Activated CD8-positive, alpha-beta memory T cell treated with anti-CD3 and anti-CD28 coated beads for 4 hours (primary cell): ENCODE measurements around the gene SYT8.

Experiments used
- DNase-seq, 2 donors: peaks; one replicate each; pipeline ENCODE4 v3.0.0-alpha.2; 2020; ENCODE audit warnings: low read depth in 2 of 2

The SYT8 gene

DNA sequence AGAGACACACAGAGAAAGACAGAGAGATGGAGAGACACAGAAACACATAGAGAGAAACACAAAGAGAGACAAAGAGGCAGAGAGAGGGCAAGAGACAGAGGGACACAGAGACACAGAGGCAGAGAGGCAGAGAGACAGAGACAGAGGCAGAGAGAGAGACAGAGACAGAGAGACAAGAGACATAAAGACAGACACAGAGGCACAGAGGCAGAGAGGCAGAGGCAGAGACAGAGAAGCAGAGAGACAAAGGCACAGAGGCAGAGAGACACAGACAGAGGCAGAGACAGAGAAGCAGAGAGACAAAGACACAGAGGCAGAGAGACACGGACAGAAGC, 10.3 kb downstream of the SYT8 start:
- DNase-seq = no peak

DNA sequence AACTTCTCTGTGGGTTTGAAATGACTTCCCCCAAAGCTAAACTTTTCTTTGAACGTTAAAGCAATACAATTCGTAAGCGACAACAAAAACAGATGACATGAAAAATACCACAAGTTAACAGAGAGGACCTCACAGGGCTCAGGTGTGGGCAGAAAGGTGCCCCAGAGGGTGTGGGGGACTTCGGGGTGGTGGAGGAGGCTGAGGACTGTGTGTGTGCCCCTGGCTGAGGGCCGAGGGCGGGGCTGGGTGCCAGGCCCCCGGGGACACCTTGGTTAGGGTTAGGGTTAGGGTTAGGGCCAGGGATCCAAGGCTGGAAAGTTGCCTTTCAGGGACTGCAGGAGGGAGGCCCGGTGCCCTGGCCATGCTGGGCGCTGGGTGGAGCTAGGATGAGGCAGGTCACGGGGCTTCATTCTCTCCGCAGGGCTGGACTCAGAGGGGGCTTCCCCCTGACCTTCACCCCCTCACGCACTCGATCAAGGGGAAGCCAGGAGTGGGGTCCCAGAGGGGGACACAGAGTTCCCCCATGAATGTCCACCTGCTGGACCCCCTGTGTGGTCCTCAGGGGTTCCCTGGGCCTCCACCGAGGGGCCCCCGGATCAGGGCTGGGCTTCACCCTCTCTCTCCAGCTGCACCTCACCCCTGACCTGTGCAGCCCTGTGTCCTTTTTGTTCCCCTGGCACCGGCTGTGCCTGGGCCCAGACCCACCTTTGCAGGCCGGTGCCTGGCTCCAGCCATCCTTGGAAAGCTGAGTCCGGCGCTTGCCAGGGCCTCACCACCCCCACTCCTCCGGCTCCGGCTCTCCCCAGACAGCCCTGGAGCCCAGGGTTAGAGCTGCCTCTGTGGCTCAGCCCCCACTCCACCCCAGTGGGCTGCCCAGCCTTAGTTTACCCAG, 11.0 kb downstream of the SYT8 start:
- no peak for DNase-seq

DNA sequence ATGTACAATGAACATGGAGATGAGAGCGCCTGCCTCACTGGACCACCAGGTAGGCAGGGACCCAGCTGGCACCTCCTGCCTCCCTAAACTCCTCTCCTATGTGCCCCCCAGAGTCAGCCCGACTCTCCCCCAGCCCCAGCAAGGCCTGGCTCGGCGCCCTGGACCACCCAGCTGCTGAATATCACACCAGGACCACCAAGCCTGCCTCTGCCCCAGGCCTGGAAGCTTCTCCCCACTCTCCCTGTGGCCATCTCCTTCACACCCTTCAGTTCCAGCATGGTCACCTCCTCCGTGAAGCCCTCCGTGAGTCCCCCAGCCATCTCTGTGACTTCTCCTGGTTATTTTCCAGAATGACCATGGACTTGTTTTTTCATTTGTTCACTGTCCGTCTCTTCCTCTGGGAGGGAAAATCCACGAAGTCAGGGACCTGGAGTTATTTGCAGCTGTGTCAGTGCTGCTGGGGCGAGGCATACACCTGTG, 11.7 kb downstream of the SYT8 start:
- DNase-seq = no peak

DNA sequence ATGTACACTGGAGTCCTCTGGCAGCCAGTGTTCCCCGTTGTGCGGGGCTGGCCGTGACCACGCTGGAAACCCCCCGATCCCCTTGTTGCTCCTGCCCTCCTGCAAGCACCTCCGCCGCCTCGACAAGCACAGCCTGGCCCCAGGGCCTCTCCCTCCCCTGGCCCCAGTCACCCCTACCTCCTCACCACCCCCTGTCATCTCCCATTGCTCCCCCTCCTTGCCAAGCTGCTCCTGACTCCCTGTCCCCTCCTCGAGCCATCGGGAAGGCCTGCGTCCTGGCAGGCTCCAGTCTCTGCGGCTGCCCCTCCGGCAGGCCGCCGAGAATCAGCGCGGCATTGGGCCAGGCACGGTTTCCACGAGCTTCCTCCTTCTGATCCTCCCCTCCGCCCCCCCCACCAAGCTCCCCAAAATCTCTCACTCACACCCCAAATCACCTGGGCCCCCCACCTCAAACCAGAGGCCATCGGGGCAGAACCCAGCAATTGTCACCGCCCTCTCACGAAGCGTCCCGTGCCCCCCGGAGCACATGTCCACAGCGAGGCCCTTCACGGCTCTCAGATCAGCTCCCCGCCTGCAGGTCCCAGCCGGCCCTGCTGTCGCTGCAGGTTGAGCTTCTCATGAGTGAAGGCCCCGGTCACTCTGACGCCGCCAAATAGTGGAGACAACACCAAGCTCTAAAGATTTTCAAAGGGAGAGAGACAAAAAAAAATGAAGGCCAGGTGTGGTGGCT, 12.4 kb downstream of the SYT8 start:
- no peak for DNase-seq

DNA sequence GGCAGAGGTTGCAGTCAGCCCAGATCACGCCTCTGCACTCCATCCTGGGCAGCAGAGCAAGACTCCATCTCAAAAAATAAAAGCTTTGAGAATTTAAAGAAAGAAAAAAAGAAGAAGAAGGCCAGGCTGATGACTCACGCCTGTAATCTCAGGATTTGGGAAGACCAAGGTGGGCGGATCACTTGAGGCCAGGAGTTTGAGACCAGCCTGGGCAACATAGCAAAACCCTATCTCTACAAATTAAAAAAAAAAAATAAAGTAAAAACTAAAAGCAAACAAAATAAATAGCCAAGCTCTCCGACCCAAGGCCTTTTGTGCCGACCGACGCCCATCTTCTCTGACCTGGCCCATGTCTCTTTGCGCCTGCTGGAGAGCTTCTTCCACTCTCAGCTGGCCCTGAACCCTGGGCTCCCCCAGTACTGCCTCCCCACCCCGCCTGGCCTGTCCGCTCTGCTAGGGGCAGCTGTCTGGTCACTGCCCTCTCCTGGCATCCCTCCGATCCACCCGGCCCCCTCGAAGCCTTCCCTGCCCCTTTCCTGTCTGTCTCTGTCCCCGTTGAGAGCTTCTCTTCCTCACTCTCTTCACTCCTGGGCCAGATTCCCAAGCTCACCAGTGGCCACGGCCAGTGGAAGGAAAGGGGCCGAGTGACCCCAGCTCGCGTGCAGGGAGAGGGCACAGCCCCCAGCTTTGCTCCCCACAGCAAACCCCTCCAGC, 13.3 kb downstream of the SYT8 start:
- DNase-seq = no peak

DNA sequence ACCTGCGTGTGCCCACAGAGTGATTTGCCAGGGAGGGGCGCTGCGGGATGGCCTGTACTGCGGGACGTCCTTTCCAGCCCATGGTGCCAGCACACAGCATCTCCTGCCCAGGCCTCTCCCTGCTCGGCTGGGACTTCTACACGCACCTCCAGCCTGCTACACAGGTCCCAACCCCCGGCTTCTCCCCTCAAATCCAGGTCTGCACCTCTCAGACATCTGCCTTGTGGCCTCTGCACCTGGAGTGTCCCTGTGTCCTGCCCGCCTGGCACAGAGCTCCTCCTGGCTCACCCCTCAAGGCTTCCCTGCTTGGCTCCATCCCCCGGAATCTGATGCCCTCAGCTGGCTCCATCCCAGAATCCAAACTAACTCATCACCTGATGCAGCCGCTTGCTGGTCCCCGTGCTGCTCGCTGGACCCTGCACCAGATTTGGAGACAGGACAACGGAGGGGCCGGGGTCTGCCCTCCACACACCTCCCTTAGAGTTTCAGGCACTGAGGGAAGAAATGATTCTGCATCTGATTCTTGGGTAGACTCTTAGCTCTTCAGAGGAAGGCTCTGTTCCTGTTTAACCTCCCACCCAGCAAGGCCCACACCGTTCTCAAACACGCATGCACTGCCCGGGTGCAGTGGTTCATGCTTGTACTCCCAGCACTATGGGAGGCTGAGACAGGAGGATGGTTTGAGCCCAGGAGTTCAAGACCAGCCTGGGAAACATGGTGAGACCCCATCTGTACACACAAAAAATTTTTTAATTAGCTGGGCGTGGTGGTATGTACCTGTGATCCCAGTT, 14.0 kb downstream of the SYT8 start:
- no peak for DNase-seq

DNA sequence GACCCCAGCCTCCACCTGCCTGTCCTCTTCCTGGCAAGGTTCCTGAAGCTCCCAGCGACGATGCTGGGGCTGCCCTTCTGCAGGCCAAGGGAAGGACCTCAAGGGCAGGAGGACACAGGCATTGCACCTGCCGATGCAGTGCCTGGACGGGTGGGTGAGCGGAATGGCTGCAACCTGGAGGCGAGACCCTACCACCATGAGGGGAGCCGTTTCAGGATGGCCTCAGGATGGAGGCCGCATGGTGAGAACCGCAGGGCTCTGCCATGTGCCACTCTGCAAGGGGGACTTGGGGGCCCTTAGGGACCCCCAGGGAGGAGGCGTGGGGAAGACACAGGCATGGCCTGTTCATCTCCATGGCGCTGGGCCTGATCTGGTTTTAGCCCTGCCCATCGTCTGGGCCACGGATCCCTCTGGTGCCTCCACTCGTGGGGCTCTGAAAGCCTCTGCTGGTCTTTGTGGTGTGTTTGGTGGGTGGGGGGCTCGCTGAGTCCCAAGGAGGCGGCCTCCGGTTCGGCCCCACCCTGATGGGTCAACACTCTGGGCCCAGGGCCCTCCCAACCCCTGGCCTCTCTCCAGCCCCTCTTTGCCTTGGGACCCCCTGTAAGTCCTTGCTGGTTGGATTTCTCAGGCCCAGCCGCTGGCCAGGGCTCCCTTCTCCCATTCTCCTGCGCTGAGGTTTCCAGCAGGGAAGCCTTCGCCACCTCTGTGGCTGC, 16.8 kb downstream of the SYT8 start:
- no peak for DNase-seq

DNA sequence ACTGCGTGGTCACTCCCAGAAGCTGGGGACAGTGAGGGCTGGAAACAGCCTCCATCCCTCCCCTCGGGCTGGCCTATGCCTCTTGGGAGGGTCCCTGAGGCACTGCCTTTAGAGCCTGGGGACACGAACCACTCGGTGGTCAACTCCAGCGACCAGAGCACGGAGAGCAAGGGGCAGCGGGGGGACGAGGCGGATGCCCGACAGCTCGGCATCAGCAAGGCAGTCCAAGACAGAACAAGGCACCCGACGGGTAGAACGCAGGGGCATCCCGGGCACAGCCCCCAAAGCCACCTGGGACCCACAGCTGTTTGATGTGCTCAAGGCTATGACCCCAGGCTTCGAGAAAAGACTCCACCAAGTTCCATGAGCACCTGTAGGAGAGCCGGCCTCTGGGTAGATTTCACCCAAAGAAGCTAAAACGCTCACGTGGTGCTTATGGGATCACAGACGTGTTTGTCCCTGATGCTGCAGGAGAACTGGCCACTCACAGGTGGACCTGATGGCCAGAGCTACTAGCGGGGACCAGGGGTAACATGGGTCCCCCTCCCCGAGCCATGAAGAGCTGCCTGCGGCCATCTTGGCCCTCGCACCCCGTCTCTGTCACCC, 17.6 kb downstream of the SYT8 start:
- DNase-seq = no peak

DNA sequence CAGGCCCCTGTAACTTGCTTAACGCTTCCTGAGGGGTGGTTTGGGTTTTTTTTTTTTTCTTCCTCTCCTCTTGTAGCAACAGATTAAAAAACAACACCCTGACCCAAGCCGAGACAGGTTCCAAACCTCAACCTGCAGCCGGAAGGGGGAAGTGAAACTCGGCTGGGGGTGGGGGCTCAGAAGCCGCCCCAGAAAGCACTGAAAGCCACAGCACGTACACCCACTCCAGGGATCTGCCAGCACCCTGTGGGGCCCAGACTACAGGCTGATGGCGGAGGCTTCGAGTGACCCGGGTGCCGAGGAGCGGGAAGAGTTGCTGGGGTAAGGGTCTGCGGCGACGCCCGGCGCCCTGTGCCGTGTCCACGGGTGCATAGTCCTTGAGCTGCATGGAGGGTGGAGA, 18.1 kb downstream of the SYT8 start, which contains the start of gene LSP1:
TSS of gene LSP1 (plus strand) at position 208 of the 400 bp plus-strand sequence. CDS start at position 269, 61 bp downstream.
- DNase-seq = peak; percentile 63 to 67

DNA sequence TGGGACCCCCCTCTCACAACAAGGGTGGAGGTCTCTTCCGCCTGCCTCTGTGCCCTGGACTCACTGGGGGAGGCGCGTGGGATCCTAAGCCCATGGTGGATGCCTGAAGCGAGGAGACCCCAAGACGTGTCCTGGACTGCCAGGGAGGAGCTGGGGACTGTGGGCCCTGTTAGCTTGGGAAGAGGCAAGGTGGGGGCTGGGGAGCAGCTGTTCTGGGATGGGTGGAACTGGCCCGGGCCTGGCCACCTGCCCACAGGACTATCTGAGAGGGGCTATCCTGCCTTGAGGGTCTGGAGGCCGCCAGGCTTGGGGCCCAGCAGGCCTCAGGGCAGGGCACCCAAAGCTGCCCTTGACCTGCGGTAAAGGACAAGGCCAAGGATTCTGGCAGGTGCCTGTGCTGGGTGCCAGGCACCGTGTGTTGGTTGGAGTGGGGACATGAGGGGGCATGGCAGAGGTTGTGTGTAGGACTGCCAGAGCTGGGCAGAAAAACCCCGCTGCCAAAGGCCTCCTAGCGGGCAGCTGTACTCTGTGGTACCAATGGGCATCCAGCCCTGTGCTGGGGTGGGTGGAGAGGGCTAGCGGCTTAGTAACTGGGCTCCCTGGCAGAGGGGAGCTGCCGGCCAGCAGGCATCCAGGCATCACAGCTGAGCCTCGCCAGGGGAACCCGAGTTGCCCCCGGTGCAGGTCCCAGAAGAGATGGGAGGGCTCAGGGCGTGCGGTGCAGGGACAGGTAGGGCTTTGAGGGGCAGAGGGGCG, 18.8 kb downstream of the SYT8 start:
- DNase-seq = no peak

DNA sequence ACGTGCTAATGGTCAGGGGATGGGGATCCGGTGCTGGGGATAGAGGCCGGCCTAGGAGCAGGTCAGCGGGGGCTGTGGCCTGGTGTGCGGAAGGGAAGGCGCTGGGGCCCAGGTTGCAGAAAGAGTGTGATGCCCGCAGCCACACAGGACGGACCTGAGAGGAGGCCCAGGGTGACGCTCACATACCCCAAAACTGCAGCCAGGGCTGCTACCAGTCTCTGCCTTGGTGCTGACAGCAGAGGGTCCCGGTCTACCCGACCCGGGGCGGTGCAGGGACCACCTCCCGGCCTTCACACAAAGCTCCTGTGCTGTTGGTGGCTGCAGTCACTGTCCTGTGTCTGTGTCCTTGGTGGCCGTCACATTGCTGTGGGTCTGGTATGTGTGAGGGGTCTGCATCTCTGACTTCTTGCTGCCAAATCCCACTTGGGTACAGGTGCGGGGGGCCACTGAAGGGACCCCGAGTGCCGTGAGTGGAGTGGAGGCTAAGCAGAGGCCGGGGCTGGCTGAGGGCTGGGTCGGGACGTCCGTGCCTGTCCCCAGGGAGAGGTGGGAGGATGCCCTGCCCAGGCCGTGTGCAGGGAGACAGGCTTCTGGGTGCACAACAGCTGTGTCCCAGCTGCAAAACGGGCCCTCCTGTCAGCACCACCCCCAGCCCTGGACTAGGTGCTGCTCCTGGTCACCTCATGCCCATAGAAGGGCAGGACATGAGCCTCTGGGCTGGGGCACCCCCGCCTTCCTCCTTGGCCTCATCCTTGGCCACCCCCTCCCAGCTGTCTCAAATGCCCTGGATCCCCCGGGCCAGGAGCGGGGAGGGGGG, 19.6 kb downstream of the SYT8 start:
- no peak for DNase-seq

DNA sequence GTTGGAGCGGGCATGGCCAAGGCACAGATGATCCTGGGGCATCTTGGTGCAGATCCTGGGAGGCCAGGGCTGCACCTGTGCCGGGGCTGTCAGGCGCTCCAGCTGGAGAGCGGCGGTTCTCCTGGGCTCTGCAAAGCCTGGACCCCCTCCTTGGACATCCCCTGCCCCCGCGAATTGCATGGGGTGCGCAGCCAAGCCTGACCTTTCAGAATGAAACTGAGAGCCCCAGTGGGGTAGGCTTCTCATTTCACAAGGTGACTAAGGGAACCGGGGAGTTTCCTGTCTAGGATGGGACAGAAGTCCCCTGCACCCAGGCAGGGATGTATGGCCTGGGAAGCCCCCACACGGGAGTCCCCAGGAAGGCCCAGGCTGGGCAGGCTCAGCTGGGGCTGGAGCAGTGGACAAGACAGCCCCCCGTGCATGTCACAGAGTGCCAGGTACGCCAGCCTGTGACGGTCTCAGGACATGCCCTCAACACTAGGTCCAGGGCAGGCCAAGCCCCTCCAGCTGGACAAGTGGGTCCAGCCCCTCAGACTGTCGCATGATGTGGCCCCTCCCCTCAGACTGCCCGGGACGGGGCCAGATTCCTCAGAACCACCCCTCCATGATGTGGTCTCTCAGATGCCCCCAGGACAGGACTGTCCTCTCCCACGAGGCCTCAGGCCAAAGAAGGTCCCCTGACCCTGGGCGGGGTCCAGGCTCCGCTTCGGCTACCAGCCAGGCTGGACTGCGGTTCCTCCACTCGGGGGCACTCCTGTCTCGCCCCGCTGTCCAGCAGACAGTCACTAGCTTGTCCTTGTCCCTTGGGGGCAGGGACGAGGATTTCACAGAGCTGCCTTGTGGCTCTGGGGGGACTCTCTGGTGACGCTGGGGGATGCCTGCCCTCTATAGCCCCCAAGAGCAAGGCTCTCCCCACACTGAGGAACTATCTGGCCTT, 20.4 kb downstream of the SYT8 start:
- DNase-seq = no peak

DNA sequence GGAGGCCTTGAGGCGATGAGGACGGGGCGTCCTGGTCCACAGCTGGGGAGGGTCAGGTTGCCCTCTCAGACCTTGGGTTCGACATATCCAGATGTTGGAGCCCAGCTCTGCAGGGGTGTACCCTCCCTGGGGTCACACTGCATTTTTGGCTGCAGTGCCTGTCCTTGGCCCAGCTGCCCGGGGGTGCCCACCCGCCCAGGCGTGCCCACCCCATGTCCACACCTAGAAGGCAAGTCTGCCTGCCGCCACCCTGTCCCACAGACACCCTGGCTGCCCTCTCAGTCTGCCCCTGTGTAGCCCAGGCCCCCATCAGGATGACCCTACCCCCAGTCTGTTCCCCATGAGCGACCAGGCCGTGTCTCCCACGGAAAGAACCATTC, 21.1 kb downstream of the SYT8 start:
- no peak for DNase-seq

DNA sequence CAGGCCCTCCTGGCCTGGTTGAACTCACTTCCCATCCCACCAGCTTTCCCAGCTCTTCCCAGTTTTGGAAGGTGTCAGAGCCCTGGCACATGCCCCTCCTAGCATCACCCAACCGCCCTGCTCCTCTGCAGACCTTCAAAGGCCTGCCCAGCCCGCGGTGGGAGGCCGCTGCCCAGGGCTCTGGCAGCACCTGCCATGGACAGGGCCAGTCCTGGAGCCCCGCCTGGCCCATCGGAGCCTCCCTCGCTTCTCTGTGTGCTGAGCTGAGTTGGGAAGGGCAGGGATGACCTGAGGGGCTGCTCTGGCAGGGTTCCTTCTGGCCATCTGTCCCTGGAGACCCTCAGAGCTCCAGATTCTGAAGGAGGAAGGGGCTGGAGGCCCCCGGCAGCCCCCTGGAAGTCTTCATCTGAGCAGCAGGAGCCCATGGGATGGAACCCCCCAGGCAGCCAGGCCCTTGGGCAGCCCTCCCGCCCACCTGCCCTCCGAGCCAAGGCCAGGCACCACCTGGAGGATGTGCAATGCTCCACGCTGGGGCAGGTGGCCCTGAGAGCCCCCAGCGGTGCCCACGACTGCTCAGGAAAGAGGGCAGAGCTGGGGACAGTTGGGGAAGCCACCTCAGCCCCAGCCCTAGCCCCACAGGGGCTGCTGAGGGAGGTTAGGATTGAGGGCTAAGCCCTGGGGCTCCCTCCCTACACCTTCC, 21.7 kb downstream of the SYT8 start:
- no peak for DNase-seq

DNA sequence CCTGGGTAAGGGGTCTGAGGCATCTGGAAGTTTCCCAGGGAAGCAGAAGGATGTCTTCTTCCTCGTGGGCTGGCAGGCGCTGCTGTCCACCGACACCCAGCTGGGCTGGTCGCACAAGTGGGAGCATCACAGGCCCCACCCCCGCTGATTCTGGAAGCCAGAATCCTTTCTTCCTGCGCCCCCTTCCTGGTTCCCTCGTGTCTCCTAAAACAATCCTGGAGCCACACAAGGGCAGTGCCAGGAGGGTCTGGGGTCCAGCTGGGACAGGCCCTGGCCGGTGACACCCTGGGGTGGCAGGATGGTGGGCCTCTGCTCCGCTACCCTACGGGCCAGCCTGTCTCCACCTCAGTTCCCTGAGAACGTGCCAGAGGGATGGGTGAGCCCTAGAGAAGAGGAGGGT, 22.3 kb downstream of the SYT8 start:
- DNase-seq = no peak

DNA sequence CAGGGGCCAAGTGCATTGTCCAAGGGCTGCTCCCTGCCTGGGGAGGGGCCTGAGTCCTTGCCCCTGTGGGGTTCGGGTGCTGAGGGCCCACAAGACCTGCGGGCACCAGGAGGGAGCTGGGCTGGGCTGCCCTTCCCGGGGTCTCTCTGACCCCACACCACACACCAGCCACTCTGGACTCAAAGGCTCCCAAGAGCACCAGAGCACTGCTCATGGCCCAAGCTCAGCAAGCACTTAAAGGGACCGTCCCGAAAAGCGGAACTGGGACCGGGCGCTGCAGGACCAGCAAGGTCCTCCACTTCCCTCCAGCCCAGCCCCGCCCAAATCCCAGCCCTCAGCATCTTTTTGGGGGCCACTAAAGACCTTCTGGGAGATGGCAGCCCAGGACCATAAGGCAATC, 23.4 kb downstream of the SYT8 start:
- no peak for DNase-seq

DNA sequence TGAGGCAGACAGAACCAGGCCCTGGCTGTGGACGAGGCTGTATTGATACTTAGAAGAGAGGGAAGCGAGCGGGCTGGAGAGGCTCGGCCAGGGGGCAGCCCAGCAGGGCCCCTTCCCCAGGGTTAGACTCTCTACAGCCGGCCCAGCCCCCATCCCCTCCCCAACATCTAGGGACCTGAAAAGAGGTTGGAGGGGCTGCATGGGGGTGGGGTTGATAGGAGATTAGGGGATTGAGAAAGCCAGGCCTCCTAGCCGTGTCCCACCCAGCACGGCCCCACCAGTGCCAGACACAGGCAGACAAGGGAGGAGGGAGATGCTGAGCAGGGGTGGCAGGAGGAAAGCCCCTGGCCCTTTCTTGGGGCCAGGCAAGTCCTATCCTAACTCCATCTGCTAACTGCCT, 23.8 kb downstream of the SYT8 start:
- no peak for DNase-seq
